ENCODE measurements around the gene ABL1.

DNA sequence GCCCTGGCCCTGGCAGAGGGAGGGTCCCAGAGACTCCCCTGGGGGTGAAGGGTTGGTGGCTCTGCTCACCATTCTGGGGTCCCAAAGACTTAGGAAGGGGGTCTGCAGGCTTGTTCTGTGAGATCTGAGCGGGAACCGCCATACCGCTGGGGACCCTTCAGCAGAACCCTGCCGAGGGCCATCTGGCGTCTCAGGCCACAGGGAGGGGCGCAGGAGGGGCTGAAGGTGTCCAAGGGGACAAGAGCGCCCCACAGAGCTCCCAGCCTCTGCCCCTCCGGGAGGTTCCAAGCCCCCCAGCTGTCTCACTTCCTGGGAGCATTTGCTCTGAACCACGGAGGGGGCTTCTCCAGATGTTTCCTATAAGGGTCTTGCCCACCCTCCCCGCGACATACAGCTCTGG lies 99.2 kb downstream of the ABL1 start:
- TF ChIP-seq, protein P1, sequence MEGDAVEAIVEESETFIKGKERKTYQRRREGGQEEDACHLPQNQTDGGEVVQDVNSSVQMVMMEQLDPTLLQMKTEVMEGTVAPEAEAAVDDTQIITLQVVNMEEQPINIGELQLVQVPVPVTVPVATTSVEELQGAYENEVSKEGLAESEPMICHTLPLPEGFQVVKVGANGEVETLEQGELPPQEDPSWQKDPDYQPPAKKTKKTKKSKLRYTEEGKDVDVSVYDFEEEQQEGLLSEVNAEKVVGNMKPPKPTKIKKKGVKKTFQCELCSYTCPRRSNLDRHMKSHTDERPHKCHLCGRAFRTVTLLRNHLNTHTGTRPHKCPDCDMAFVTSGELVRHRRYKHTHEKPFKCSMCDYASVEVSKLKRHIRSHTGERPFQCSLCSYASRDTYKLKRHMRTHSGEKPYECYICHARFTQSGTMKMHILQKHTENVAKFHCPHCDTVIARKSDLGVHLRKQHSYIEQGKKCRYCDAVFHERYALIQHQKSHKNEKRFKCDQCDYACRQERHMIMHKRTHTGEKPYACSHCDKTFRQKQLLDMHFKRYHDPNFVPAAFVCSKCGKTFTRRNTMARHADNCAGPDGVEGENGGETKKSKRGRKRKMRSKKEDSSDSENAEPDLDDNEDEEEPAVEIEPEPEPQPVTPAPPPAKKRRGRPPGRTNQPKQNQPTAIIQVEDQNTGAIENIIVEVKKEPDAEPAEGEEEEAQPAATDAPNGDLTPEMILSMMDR (IDR thresholded peaks at IDR 0.05): no peak
- TF ChIP-seq POLR2A (IDR thresholded peaks at IDR 0.05; ENCODE audit: low read depth): no peak
